OCI-LY3 (cell line): ENCODE results near the gene CSF3R.

Source experiments
- CTCF ChIP-seq: fragments of 200-600, 300-600 bp; sonication (generic); IDR thresholded peaks from 2 replicates; pipeline ENCODE4 v1.5.1; 2014; ENCODE audit warnings: antibody characterized with exemption, low read length, low read depth
- EZH2phosphoT487 ChIP-seq: fragments of 200-600 bp; shearing (Covaris generic); IDR thresholded peaks from 2 replicates; pipeline ENCODE4 v1.6.1; 2018; ENCODE audit warnings: antibody characterized with exemption, mixed run types, low read depth

GRCh38 chr1:36510418-36510817 is 27.7 kb upstream of the CSF3R start:
- TF ChIP-seq CTCF (no peak), EZH2phosphoT487 (no peak)
